Mucosa of rectum (tissue), 2 donors: ENCODE results near the gene BBIP1.

Source experiments
- H3K27ac ChIP-seq, 2 donors: one replicate each; pipeline ENCODE4 v1.7.0; 2013; ENCODE audit warnings: inconsistent platforms in 2 of 2, low read depth in 2 of 2, low read length in 2 of 2
- H3K27me3 ChIP-seq, 2 donors: one replicate each; pipeline ENCODE4 v1.7.0; 2013; ENCODE audit warnings: low read length in 2 of 2; ENCODE audit not compliant: control insufficient read depth in 2 of 2, insufficient read depth in 2 of 2
- H3K36me3 ChIP-seq, 2 donors: one replicate each; pipeline ENCODE4 v1.7.0; 2013; ENCODE audit warnings: low read length in 2 of 2; ENCODE audit not compliant: control insufficient read depth in 2 of 2, insufficient read depth in 2 of 2
- H3K4me1 ChIP-seq, 2 donors: one replicate each; pipeline ENCODE4 v1.7.0; 2013; ENCODE audit warnings: low read length in 2 of 2, mild to moderate bottlenecking in 1 of 2; ENCODE audit not compliant: control insufficient read depth in 2 of 2, insufficient read depth in 2 of 2
- H3K4me3 ChIP-seq, 2 donors: one replicate each; pipeline ENCODE4 v1.7.0; 2013; ENCODE audit warnings: low read length in 2 of 2
- H3K9ac ChIP-seq, 2 donors: one replicate each; pipeline ENCODE4 v1.7.0; 2013; ENCODE audit warnings: low read length in 2 of 2, low read depth in 1 of 2, mild to moderate bottlenecking in 1 of 2
- H3K9me3 ChIP-seq, 2 donors: one replicate each; pipeline ENCODE4 v1.7.0; 2013; ENCODE audit warnings: low read length in 2 of 2; ENCODE audit not compliant: control insufficient read depth in 2 of 2
- donor health status: healthy.
- donor health status: Normal muscosa, but diverticular disease.

BBIP1 gene

GRCh38 chr10:110918643-110919348, at the start of gene BBIP1:
Gene BBIP1 (minus strand): TSS chr10:110919180. CDS start chr10:110918157, 1,023 bp downstream.
- Histone ChIP-seq H3K27ac (peak within 1 kb of the TSS; percentile 98 to 99), H3K4me3 (peak within 1 kb of the TSS; percentile 93 to 99), H3K4me1 (peaks cover 12 to 21% of the 10 kb centered on the region in 2 donors), H3K36me3 (no peaks in the 10 kb centered on the region), H3K9me3 (no peaks in the 10 kb centered on the region), H3K27me3 (no peaks in the 10 kb centered on the region), H3K9ac (peak within 1 kb of the TSS; percentile 90 to 97)

- peaks cover 0 to 8% of the 10 kb centered on the region in 2 donors for H3K36me3 ChIP-seq
- H3K27me3 ChIP-seq, result no peaks in the 10 kb centered on the region
- H3K4me1 ChIP-seq, result no peaks in the 10 kb centered on the region
- no peak overlapping the region for H3K27ac ChIP-seq
- no peak overlapping the region for H3K9ac ChIP-seq
- no peak overlapping the region for H3K4me3 ChIP-seq
- H3K9me3 ChIP-seq, result no peaks in the 10 kb centered on the region
Observed at GRCh38 chr10:110967645-110968044, 48.7 kb upstream of the BBIP1 start.

GRCh38 chr10:110967009-110967630, 48.1 kb upstream of the BBIP1 start:
- H3K9me3 ChIP-seq, result no peaks in the 10 kb centered on the region
- no peaks in the 10 kb centered on the region for H3K27me3 ChIP-seq
- H3K4me1 ChIP-seq, result no peaks in the 10 kb centered on the region
- H3K4me3 ChIP-seq, result no peak overlapping the region
- peaks cover 0 to 8% of the 10 kb centered on the region in 2 donors for H3K36me3 ChIP-seq
- no peak overlapping the region for H3K9ac ChIP-seq
- no peak overlapping the region for H3K27ac ChIP-seq

GRCh38 chr10:110966146-110966545, 47.2 kb upstream of the BBIP1 start:
- H3K27me3 ChIP-seq, result no peaks in the 10 kb centered on the region
- no peak overlapping the region for H3K4me3 ChIP-seq
- no peaks in the 10 kb centered on the region for H3K4me1 ChIP-seq
- H3K36me3 ChIP-seq, result peaks cover 0 to 8% of the 10 kb centered on the region in 2 donors
- H3K27ac ChIP-seq, result no peak overlapping the region
- H3K9ac ChIP-seq, result no peak overlapping the region
- H3K9me3 ChIP-seq, result no peaks in the 10 kb centered on the region

- Histone ChIP-seq H3K4me1 (no peaks in the 10 kb centered on the region), H3K9ac (no peak overlapping the region), H3K27me3 (no peaks in the 10 kb centered on the region), H3K27ac (no peak overlapping the region), H3K4me3 (no peak overlapping the region), H3K36me3 (peaks cover 0 to 8% of the 10 kb centered on the region in 2 donors), H3K9me3 (no peaks in the 10 kb centered on the region)
Observed at GRCh38 chr10:110965216-110965615, 46.2 kb upstream of the BBIP1 start.

DNA sequence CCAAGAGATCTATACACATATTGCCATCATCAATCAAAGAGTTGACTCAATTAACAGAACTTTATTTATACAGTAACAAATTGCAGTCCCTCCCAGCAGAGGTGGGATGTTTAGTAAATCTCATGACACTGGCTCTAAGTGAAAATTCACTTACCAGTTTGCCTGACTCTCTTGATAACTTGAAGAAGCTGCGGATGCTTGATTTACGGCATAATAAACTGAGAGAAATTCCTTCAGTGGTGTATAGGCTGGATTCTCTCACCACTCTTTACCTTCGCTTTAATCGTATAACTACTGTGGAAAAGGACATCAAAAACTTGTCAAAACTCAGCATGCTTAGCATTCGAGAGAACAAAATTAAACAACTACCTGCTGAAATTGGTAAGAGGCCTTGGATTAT, 45.7 kb upstream of the BBIP1 start:
- Histone ChIP-seq H3K9me3 (no peaks in the 10 kb centered on the region), H3K4me3 (no peak overlapping the region), H3K4me1 (no peaks in the 10 kb centered on the region), H3K36me3 (peaks cover 0 to 8% of the 10 kb centered on the region in 2 donors), H3K9ac (no peak overlapping the region), H3K27me3 (no peaks in the 10 kb centered on the region), H3K27ac (no peak overlapping the region)

DNA sequence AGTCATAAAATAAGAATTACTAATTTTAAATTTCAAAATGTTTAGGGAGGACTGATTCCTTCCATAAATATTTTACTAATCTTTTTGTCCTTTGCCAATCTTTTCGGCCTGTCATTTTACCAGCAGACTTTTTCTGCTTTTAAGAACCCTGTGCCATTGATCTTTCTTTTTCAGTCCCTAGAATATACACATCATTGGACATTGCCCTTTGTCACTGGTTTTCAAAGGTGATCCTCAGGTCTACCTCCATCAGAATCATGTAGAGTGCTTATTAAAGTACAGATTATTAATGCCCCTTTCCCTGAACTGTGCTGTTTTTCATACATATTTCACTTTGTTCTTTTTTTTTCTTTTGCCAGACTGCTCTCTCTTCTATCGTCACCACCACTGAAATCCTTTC, 44.2 kb upstream of the BBIP1 start:
- Histone ChIP-seq H3K27ac (no peak overlapping the region), H3K9ac (no peak overlapping the region), H3K4me1 (no peaks in the 10 kb centered on the region), H3K9me3 (no peaks in the 10 kb centered on the region), H3K4me3 (no peak overlapping the region), H3K36me3 (peaks cover 0 to 8% of the 10 kb centered on the region in 2 donors), H3K27me3 (no peaks in the 10 kb centered on the region)

DNA sequence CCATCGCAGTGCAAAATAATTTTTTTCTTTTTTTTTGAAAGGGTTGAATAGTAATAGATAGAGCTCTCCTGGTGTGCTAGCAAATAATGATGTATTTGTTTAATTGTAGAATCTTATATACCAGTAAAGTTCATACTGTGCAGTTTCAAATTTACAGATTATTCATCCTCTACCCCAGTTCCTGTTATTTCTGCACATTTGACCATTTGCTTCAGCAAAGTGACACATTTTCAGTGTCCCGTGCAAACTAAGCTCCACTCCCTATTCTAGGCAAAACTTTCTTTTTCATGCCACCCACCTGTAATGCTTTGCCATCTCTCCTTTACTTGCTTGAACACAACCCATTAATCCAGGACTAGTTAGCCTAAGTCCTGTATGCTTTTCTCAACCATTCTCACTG, 43.5 kb upstream of the BBIP1 start:
- Histone ChIP-seq H3K9me3 (no peaks in the 10 kb centered on the region), H3K4me1 (no peaks in the 10 kb centered on the region), H3K9ac (no peak overlapping the region), H3K36me3 (peaks cover 0 to 7% of the 10 kb centered on the region in 2 donors), H3K27me3 (no peaks in the 10 kb centered on the region), H3K27ac (no peak overlapping the region), H3K4me3 (no peak overlapping the region)

GRCh38 chr10:110960333-110960712, 41.3 kb upstream of the BBIP1 start:
- no peak overlapping the region for H3K27ac ChIP-seq
- H3K4me3 ChIP-seq, result no peak overlapping the region
- peaks cover 0 to 4% of the 10 kb centered on the region in 2 donors for H3K36me3 ChIP-seq
- H3K27me3 ChIP-seq, result no peaks in the 10 kb centered on the region
- H3K4me1 ChIP-seq, result no peaks in the 10 kb centered on the region
- H3K9ac ChIP-seq, result no peak overlapping the region
- no peaks in the 10 kb centered on the region for H3K9me3 ChIP-seq

GRCh38 chr10:110959379-110960332, 40.7 kb upstream of the BBIP1 start:
- H3K27me3 ChIP-seq, result no peaks in the 10 kb centered on the region
- H3K4me3 ChIP-seq, result no peak overlapping the region
- H3K36me3 ChIP-seq, result peaks cover 0 to 2% of the 10 kb centered on the region in 2 donors
- no peak overlapping the region for H3K9ac ChIP-seq
- H3K27ac ChIP-seq, result no peak overlapping the region
- H3K9me3 ChIP-seq, result no peaks in the 10 kb centered on the region
- H3K4me1 ChIP-seq, result no peaks in the 10 kb centered on the region
